DND-41 (cell line): ENCODE results near the gene UTRN.
A peak's percentile ranks its signal among the peaks of the same experiment; 100 is the strongest.

ENCODE experiments used
- ATAC-seq: fragments of 200-7000 bp; cut with Tn5 transposase; 3 replicates; pipeline ENCODE4 v1.9.1; 2021; ENCODE audit warnings: low read depth; ENCODE audit not compliant: insufficient read depth
- DNase-seq: peaks from one replicate; pipeline ENCODE4 v3.0.0-alpha.2; 2020
- H2AFZ ChIP-seq: 2 replicates; pipeline ENCODE4 v1.6.0; 2012; ENCODE audit warnings: low read depth, low read length
- H3K27ac ChIP-seq: 2 replicates; pipeline ENCODE4 v1.5.1; 2012; ENCODE audit warnings: low read length, inconsistent platforms
- H3K27me3 ChIP-seq: fragments of 200-600 bp; sonication (generic); 2 replicates; pipeline ENCODE4 v1.6.0; 2012; ENCODE audit warnings: low read length, mild to moderate bottlenecking, inconsistent platforms; ENCODE audit not compliant: insufficient read depth, poor library complexity
- H3K36me3 ChIP-seq: 2 replicates; pipeline ENCODE4 v1.5.1; 2012; ENCODE audit warnings: low read length, inconsistent platforms; ENCODE audit not compliant: insufficient read depth
- H3K4me1 ChIP-seq: 2 replicates; pipeline ENCODE4 v1.5.1; 2012; ENCODE audit warnings: mild to moderate bottlenecking, low read length; ENCODE audit not compliant: insufficient read depth
- H3K4me2 ChIP-seq: 2 replicates; pipeline ENCODE4 v1.6.0; 2012; ENCODE audit warnings: mild to moderate bottlenecking, moderate library complexity, low read length, inconsistent platforms; ENCODE audit not compliant: insufficient read depth
- H3K4me3 ChIP-seq, 2 experiments: fragments of 200-600 bp in 1 of 2; shearing (Covaris generic) in 1 of 2; 2 replicates each; pipeline ENCODE4 v1.5.1; 2012 to 2016; ENCODE audit warnings: inconsistent platforms in 2 of 2, low read length in 2 of 2, mild to moderate bottlenecking in 2 of 2, low read depth in 1 of 2, moderate library complexity in 1 of 2
- H3K79me2 ChIP-seq: 2 replicates; pipeline ENCODE4 v1.6.0; 2012; ENCODE audit warnings: low read length, inconsistent platforms; ENCODE audit not compliant: insufficient read depth
- H3K9ac ChIP-seq: 2 replicates; pipeline ENCODE4 v1.6.0; 2012; ENCODE audit warnings: low read depth, mild to moderate bottlenecking, inconsistent platforms, low read length, moderate library complexity
- H3K9me3 ChIP-seq: 2 replicates; pipeline ENCODE4 v1.5.1; 2012; ENCODE audit warnings: low read length, moderate library complexity, mild to moderate bottlenecking, inconsistent platforms; ENCODE audit not compliant: insufficient read depth, severe bottlenecking
- H4K20me1 ChIP-seq: 2 replicates; pipeline ENCODE4 v1.6.0; 2012; ENCODE audit warnings: low read length; ENCODE audit not compliant: insufficient read depth
- CTCF ChIP-seq: IDR thresholded peaks from 2 replicates; pipeline ENCODE4 v1.5.1; 2012; ENCODE audit warnings: borderline replicate concordance, low read length, moderate library complexity, mild to moderate bottlenecking; ENCODE audit not compliant: poor library complexity, severe bottlenecking; ENCODE audit errors: extremely low read depth
- EZH2 ChIP-seq: IDR thresholded peaks from 3 replicates; pipeline ENCODE4 v1.6.1; 2012; ENCODE audit warnings: borderline replicate concordance, low read depth, mild to moderate bottlenecking, moderate library complexity, low read length, inconsistent platforms; ENCODE audit not compliant: severe bottlenecking

The UTRN gene

GRCh38 chr6:144334150-144334708 is 49.1 kb downstream of the UTRN start:
- peaks cover 53% of the 10 kb centered on the region for H3K79me2 ChIP-seq
- ATAC-seq: peak; percentile 93
- peak overlapping the region; percentile 57 for H3K9ac ChIP-seq
- TF ChIP-seq CTCF: peak; percentile 40
- TF ChIP-seq EZH2: no peak
- H2AFZ ChIP-seq: peak overlapping the region; percentile 84
- peak overlapping the region; percentile 86 for H3K27ac ChIP-seq
- H3K27me3 ChIP-seq: no peaks in the 10 kb centered on the region
- no peaks in the 10 kb centered on the region for H3K9me3 ChIP-seq
- peaks cover 36% of the 10 kb centered on the region for H3K4me1 ChIP-seq
- no peaks in the 10 kb centered on the region for H4K20me1 ChIP-seq
- H3K4me2 ChIP-seq: peak overlapping the region; percentile 85
- peak overlapping the region; percentile 15 to 63; a peak in 3 of 4 replicates for H3K4me3 ChIP-seq
- DNase-seq: peak; percentile 89
- no peaks in the 10 kb centered on the region for H3K36me3 ChIP-seq
